BE2C (cell line): Measurements from ENCODE around the gene DISC1.
"Not testable (repeated sequence)": the region's sequence is repeated elsewhere in the genome, so short reads cannot be mapped to it uniquely, and the experiment has no call there.

Experiments used
- DNase-seq: peaks from one replicate; pipeline ENCODE4 v3.0.0-alpha.2; 2020
- H3K27me3 ChIP-seq: fragments of 250-450 bp; sonication (Bioruptor Pico); 2 replicates; pipeline ENCODE4 v1.5.1; 2020; ENCODE audit warnings: mild to moderate bottlenecking
- H3K36me3 ChIP-seq: fragments of 250-450 bp; sonication (Bioruptor Pico); 2 replicates; pipeline ENCODE4 v1.5.1; 2020; ENCODE audit warnings: mild to moderate bottlenecking
- H3K4me1 ChIP-seq: fragments of 250-450 bp; sonication (Bioruptor Pico); 2 replicates; pipeline ENCODE4 v1.5.1; 2020
- H3K4me3 ChIP-seq: 2 replicates; pipeline ENCODE4 v1.5.1; 2011; ENCODE audit warnings: low read depth, low read length
- H3K9me3 ChIP-seq: fragments of 250-450 bp; sonication (Bioruptor Pico); 2 replicates; pipeline ENCODE4 v1.5.1; 2020
- TF ChIP-seq, protein P1 (sequence below): IDR thresholded peaks from 2 replicates; pipeline ENCODE4 v1.5.1; 2012; ENCODE audit warnings: mild to moderate bottlenecking, low read depth, low read length

DISC1 gene

DNA sequence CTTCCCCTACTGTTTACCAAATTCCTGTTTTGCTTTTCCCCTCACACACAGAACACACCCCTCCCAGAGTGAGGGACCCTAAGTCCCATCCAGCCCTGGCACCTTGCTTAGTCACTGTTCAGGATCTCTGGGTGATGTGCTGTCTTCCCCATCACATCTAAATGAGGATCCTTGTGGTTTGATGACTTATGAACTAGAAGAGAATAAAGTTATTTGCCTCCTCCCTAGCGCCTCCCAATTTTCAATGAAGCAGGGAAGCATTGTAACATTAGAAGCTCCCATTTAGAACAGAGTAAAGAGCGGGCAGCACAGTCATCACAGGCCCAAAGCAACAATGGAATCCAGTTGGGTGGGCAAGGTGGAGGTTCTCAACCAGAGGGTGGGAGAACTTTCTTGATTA, 27.0 kb downstream of the DISC1 start:
- TF ChIP-seq, protein P1, sequence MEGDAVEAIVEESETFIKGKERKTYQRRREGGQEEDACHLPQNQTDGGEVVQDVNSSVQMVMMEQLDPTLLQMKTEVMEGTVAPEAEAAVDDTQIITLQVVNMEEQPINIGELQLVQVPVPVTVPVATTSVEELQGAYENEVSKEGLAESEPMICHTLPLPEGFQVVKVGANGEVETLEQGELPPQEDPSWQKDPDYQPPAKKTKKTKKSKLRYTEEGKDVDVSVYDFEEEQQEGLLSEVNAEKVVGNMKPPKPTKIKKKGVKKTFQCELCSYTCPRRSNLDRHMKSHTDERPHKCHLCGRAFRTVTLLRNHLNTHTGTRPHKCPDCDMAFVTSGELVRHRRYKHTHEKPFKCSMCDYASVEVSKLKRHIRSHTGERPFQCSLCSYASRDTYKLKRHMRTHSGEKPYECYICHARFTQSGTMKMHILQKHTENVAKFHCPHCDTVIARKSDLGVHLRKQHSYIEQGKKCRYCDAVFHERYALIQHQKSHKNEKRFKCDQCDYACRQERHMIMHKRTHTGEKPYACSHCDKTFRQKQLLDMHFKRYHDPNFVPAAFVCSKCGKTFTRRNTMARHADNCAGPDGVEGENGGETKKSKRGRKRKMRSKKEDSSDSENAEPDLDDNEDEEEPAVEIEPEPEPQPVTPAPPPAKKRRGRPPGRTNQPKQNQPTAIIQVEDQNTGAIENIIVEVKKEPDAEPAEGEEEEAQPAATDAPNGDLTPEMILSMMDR, result no peak
- Histone ChIP-seq H3K9me3 (no peaks in the 10 kb centered on the region), H3K4me3 (no peak overlapping the region), H3K36me3 (no peaks in the 10 kb centered on the region), H3K27me3 (no peaks in the 10 kb centered on the region), H3K4me1 (no peaks in the 10 kb centered on the region)
- DNase-seq, result no peak

DNA sequence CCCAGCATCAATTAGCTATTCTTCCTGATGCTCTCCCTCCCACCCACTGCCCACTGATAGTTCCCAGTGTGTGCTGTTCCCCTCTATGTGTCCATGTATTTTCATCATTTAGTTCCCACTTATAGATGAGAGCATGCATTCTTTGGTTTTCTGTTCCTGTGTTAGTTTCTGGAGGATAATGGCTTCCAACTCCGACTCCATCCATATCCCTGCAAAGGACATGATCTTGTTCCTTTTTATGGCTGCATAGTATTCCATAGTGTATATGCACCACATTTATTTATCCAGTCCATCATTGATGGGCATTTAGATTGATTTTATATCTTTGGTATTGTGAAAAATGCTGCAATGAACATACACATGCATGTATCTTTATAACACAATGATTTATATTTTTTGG, 30.2 kb downstream of the DISC1 start:
- no peaks in the 10 kb centered on the region for H3K9me3 ChIP-seq
- TF ChIP-seq, protein P1, result no peak
- no peak overlapping the region for H3K4me3 ChIP-seq
- no peaks in the 10 kb centered on the region for H3K27me3 ChIP-seq
- no peak for DNase-seq
- H3K36me3 ChIP-seq, result no peaks in the 10 kb centered on the region
- H3K4me1 ChIP-seq, result no peaks in the 10 kb centered on the region

DNA sequence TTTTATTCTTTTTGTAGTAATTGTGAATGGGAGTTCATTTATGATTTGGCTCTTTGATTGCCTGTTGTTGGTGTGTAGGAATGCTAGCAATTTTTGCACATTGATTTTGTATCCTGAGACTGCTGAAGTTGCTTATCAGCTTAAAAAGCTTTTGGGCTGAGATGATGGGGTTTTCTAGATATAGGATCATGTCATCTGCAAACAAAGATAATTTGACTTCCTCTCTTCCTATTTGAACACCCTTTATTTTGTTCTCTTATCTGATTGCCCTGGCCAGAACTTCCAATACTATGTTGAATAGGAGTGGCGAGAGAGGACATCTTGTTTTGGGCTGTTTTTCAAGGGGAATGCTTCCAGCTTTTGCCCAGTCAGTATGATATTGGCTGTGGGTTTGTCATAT, 31.6 kb downstream of the DISC1 start:
- H3K4me1 ChIP-seq, H3K9me3 ChIP-seq, H3K36me3 ChIP-seq, H3K4me3 ChIP-seq, DNase-seq, H3K27me3 ChIP-seq: not testable (repeated sequence)

GRCh38 chr1:231660198-231660597, 33.6 kb downstream of the DISC1 start:
- Histone ChIP-seq H3K4me1 (no peaks in the 10 kb centered on the region), H3K36me3 (no peaks in the 10 kb centered on the region), H3K27me3 (no peaks in the 10 kb centered on the region), H3K4me3 (no peak overlapping the region), H3K9me3 (no peaks in the 10 kb centered on the region)
- no peak for DNase-seq
- TF ChIP-seq, protein P1, result no peak

- TF ChIP-seq, protein P1, result no peak
- H3K4me1 ChIP-seq, result no peaks in the 10 kb centered on the region; the same call in 1 of the 2 replicates
- H3K27me3 ChIP-seq, result no peaks in the 10 kb centered on the region
- no peaks in the 10 kb centered on the region for H3K9me3 ChIP-seq
- DNase-seq, result no peak
- no peak overlapping the region for H3K4me3 ChIP-seq
- no peaks in the 10 kb centered on the region for H3K36me3 ChIP-seq
These were observed 36.7 kb downstream of the DISC1 start for GRCh38 chr1:231663211-231663792.

DNA sequence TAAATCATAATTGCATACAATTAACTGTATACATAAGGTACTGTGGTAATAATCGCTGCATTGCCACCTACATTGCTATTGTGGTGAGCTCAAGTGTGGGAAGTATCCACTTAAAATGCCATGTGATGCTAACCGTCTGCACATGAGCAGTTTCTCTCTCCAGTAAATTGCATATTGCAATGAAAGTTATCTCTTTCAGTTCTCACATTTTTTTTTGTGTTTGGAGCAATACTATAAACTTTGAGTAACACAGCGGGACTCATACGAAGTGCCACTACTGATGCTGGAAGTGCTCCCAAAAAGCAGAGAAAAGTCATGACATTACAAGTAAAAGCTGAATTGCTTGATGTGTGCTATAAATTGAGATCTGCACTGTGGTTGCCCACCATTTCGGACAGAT, 38.5 kb downstream of the DISC1 start:
- H3K27me3 ChIP-seq, result no peaks in the 10 kb centered on the region
- no peak for DNase-seq

More for the DNA sequence above, 38.5 kb downstream of the DISC1 start:
- Histone ChIP-seq H3K4me3 (no peak overlapping the region), H3K36me3 (no peaks in the 10 kb centered on the region), H3K9me3 (no peaks in the 10 kb centered on the region), H3K4me1 (no peaks in the 10 kb centered on the region; the same call in 1 of the 2 replicates)
- TF ChIP-seq, protein P1, result no peak
